ENCODE results near the gene CCDC124.
"Not testable (repeated sequence)": the region's sequence is repeated elsewhere in the genome, so short reads cannot be mapped to it uniquely, and the experiment has no call there.

GRCh38 chr19:17887221-17887620 lies 45.6 kb upstream of the CCDC124 start:
- not testable (repeated sequence) for TF ChIP-seq CTCF (conservative IDR thresholded peaks at IDR 0.05; ENCODE audit: low read depth, low read length); ELK1 (IDR thresholded peaks at IDR 0.05; ENCODE audit: borderline replicate concordance, low read depth, low read length); SMC3 (IDR thresholded peaks at IDR 0.05; ENCODE audit: low read depth, low read length); RAD21 (IDR thresholded peaks at IDR 0.05; ENCODE audit: low read length); POLR2A (IDR thresholded peaks at IDR 0.05; ENCODE audit: low read depth, low read length); MXI1 (IDR thresholded peaks at IDR 0.05; ENCODE audit: borderline replicate concordance, low read depth, low read length); RFX5 (IDR thresholded peaks at IDR 0.05; ENCODE audit: low read depth, low read length); MAZ (IDR thresholded peaks at IDR 0.05; ENCODE audit: borderline replicate concordance, low read depth, low read length)
- TF ChIP-seq, protein P1, sequence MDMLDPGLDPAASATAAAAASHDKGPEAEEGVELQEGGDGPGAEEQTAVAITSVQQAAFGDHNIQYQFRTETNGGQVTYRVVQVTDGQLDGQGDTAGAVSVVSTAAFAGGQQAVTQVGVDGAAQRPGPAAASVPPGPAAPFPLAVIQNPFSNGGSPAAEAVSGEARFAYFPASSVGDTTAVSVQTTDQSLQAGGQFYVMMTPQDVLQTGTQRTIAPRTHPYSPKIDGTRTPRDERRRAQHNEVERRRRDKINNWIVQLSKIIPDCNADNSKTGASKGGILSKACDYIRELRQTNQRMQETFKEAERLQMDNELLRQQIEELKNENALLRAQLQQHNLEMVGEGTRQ (IDR thresholded peaks at IDR 0.05; ENCODE audit: low read depth, low read length), result not testable (repeated sequence)

All from IMR-90 (cell line).